Measurements from ENCODE around the gene MSTO1. TPM values are rescaled to one million over a fixed set of nuclear protein-coding genes. Genes with fewer than 3 reads are reported as not detected.
"Not testable (repeated sequence)": the region's sequence is repeated elsewhere in the genome, so short reads cannot be mapped to it uniquely, and the experiment has no call there.

The MSTO1 gene
- total RNA-seq, 3 donors from 2014 or later: 9.6 to 44.2 (median 35.4) TPM

DNA sequence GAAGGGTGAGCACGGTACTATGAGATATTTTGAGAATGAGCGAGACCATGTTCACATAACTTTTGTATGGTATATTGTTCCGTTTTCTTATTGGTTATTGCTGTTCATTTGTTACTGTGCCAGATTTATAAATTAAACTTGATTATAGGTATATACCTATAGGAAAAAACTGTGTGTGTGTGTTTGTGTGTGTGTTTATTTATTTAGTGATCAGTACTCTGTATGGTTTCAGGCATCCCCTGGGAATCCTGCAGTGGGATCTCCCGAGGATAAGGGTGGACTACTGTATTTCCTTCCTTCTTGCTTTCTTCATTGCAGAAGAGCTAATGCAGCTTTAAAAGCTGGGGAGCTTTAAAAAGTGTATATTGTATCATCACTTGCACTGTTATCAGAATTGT, 39.4 kb upstream of the MSTO1 start:
- TF ChIP-seq POLR2AphosphoS5 (IDR thresholded peaks at IDR 0.05) (no peak), POLR2A (IDR thresholded peaks at IDR 0.05) (no peak)
- TF ChIP-seq, protein P1, sequence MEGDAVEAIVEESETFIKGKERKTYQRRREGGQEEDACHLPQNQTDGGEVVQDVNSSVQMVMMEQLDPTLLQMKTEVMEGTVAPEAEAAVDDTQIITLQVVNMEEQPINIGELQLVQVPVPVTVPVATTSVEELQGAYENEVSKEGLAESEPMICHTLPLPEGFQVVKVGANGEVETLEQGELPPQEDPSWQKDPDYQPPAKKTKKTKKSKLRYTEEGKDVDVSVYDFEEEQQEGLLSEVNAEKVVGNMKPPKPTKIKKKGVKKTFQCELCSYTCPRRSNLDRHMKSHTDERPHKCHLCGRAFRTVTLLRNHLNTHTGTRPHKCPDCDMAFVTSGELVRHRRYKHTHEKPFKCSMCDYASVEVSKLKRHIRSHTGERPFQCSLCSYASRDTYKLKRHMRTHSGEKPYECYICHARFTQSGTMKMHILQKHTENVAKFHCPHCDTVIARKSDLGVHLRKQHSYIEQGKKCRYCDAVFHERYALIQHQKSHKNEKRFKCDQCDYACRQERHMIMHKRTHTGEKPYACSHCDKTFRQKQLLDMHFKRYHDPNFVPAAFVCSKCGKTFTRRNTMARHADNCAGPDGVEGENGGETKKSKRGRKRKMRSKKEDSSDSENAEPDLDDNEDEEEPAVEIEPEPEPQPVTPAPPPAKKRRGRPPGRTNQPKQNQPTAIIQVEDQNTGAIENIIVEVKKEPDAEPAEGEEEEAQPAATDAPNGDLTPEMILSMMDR (IDR thresholded peaks at IDR 0.05): no peak
- no peaks in the 10 kb centered on the region for H3K36me3 ChIP-seq
- H3K9me3 ChIP-seq: no peaks in the 10 kb centered on the region
- H3K27me3 ChIP-seq: no peaks in the 10 kb centered on the region
- H3K4me1 ChIP-seq: no peaks in the 10 kb centered on the region
- H3K4me3 ChIP-seq: no peak overlapping the region
- no peak for DNase-seq (ENCODE audit: low spot score in 2 of 2)
- H3K27ac ChIP-seq: no peak overlapping the region
- intact Hi-C loops (cut with DNase I; ENCODE audit: low total_unique reads): no loop called here

DNA sequence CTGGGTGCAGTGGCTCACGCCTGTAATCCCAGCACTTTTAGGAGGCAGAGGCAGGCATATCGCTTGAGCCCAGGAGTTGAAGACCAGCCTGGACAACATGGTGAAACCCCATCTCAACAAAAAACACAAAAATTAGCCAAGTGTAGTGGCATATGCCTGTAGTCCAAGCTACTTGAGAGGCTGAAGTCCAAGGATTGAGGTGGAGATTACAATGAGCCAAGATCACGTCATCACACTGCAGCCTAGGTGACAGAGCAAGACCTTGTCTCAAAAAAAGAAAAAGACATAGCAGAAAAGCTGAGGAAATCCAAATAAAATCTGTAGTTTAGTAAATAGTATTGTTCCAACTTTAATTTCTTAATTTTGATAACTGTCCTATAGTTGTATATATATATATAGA, 35.9 kb upstream of the MSTO1 start:
- no peak for DNase-seq (ENCODE audit: low spot score in 2 of 2)
- intact Hi-C loops (cut with DNase I; ENCODE audit: low total_unique reads): no loop called here

DNA sequence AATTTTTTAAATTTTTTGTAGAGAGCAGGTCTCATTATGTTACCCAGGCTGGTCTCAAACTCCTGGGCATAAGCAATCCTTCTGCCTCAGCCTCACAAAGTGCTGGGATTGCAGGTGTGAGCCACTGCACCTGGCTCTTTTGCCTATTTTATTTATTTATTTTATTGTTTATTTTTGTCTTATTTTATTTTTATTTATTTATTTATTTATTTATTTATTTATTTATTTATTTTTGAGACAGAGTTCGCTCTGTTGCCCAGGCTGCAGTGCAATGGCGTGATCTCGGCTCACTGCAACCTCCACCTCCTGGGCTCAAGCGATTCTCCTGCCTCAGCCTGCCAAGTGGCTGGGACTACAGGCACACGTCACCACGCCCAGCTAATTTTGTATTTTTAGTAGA, 34.4 kb upstream of the MSTO1 start:
- not testable (repeated sequence) for H3K9me3 ChIP-seq

More for the DNA sequence above, 35.9 kb upstream of the MSTO1 start:
- H3K4me3 ChIP-seq: no peak overlapping the region
- no peaks in the 10 kb centered on the region for H3K9me3 ChIP-seq
- H3K4me1 ChIP-seq: no peaks in the 10 kb centered on the region
- H3K27me3 ChIP-seq: no peaks in the 10 kb centered on the region
- no peaks in the 10 kb centered on the region for H3K36me3 ChIP-seq
- H3K27ac ChIP-seq: no peak overlapping the region
- TF ChIP-seq POLR2AphosphoS5 (IDR thresholded peaks at IDR 0.05) (no peak), POLR2A (IDR thresholded peaks at IDR 0.05) (no peak)
- TF ChIP-seq, protein P1 (IDR thresholded peaks at IDR 0.05): no peak

DNA sequence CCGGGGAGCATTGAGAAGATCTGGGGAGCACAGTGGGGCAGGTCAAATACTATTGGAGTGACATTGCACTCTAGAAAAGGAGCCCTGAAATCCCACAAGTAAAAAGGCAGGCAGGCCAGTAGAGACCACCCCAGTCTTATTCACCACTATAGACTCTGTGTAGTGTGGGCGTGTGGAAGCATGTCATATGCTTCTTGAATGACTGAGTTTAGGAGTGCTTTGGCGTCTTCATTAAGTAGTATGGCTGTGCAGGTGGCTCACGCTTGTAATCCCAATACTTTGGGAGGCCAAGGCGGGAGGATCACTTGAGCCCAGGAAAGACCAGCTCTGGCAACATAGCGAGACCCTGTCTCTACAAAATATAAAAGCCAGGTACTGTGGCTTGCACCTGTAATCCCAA, 26.2 kb upstream of the MSTO1 start:
- H3K4me3 ChIP-seq; DNase-seq (ENCODE audit: low spot score in 2 of 2); H3K9me3 ChIP-seq; H3K27ac ChIP-seq; H3K4me1 ChIP-seq; H3K36me3 ChIP-seq; intact Hi-C loops (cut with DNase I; ENCODE audit: low total_unique reads); H3K27me3 ChIP-seq: not testable (repeated sequence)

More for the DNA sequence above, 34.4 kb upstream of the MSTO1 start:
- H3K4me1 ChIP-seq; H3K4me3 ChIP-seq; intact Hi-C loops (cut with DNase I; ENCODE audit: low total_unique reads); DNase-seq (ENCODE audit: low spot score in 2 of 2); H3K27me3 ChIP-seq; H3K36me3 ChIP-seq; H3K27ac ChIP-seq: not testable (repeated sequence)

DNA sequence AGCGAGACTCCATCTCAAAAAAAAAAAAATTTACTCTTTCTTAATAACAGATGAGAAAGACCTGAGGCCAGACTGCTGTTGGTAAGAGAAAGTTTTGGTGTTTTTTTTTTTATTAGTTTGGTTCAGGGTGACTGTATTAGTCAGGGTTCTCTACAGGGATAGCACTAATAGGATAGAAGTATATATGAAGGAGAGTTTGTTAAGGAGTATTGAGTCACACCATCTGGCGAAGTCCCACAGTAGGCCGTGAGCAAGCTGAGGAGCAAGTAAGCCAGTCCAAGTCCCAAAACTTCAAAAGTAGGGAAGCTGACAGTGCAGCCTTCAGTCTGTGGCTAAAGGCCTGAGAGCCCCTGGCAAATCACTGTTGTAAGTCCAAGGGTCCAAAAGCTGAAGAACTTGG, 20.7 kb upstream of the MSTO1 start:
- H3K4me1 ChIP-seq; H3K27ac ChIP-seq; H3K9me3 ChIP-seq; H3K36me3 ChIP-seq; H3K27me3 ChIP-seq; H3K4me3 ChIP-seq; DNase-seq (ENCODE audit: low spot score in 2 of 2); intact Hi-C loops (cut with DNase I; ENCODE audit: low total_unique reads): not testable (repeated sequence)

DNA sequence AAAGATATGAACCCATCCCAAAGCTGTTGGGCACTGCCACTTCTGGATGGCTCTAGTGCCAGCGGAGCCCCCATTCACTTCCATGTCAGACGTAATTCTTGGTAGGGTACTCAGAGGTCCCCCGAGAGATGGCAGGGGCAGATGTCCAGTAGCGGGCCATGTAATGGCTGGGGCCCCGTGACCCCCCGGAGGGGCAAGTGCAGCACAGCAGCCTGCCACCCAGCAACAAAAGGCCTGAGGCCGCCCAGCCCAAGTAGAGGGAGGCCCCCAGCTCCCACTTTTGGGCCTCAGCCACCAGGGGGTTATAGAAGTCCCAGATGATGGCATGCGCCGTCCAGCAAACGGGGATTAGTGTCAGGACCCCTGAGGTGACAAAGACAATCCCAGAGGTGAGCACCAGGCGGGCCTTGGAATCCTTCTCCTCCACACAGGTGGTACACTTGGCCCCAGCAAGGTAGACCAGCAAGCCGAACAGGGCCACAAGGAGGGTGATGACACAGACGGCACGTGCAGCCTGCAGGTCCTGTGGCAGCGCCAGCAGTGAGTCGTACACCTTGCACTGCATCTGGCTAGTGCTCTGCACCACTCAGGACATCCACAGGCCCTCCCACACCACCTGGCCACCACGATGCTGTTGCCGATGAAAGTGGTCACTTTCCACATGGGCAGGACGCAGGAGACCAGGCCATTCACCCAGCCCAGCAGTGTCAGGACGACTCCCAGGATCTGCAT, 19.3 kb upstream of the MSTO1 start:
- DNase-seq (ENCODE audit: low spot score in 2 of 2); H3K36me3 ChIP-seq; H3K27ac ChIP-seq; H3K9me3 ChIP-seq; H3K27me3 ChIP-seq; H3K4me1 ChIP-seq; H3K4me3 ChIP-seq; intact Hi-C loops (cut with DNase I; ENCODE audit: low total_unique reads): not testable (repeated sequence)

DNA sequence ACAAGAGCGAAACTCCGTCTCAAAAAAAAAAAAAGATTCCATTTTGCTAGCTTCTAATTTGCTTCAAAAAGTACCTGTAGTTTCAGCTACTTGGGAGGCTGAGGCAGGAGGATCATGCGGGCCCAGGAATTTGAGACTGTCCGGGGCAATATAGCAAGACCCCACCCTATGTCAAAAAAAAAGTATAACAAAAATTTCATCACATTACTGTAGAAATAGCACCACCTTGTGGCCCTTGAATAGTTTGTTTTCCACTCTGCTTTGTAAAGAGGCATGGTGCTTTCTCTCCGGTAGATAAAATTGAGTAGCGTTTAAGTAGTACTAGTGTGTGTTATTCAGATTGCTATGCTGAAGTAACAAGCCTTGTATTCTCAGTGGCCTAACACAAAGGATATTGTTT, 18.2 kb upstream of the MSTO1 start:
- TF ChIP-seq, protein P1 (IDR thresholded peaks at IDR 0.05): peak; percentile 20 to 51 (median 30)
- no peak for TF ChIP-seq POLR2AphosphoS5 (IDR thresholded peaks at IDR 0.05)
- DNase-seq (ENCODE audit: low spot score in 2 of 2): no peak
- no peaks in the 10 kb centered on the region for H3K4me1 ChIP-seq
- H3K27ac ChIP-seq: no peak overlapping the region
- H3K36me3 ChIP-seq: no peaks in the 10 kb centered on the region
- intact Hi-C loops (cut with DNase I; ENCODE audit: low total_unique reads): no loop called here
- H3K4me3 ChIP-seq: no peak overlapping the region
- H3K27me3 ChIP-seq: no peaks in the 10 kb centered on the region
- no peaks in the 10 kb centered on the region for H3K9me3 ChIP-seq

DNA sequence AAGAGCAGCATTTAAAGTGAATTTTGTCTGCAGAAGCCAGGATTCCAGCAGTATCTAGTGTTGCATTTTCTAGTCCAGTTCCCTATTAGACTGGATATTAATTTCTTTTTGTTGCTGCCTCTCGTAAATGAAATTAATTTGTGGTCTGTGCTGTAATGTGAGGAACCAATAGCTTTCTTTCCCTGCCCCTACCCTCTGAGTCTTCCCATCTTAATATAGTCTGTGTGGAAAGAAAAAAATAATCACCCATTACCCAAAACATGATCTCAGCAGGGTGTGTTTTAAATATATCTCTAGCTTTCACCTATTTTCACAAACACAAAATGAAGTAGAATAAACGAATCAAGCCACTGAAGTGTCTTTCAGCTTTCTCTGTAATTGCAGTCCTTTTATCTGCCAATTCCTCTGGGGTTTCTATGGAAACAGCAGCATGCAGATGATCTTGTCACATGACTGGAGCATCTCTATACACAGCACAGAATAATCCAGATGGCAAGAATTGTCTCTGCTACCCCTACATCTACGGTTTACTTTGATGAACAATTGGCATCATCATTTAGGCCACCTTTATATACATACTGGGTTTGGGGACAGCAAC, 14.0 kb upstream of the MSTO1 start:
- intact Hi-C loops (cut with DNase I; ENCODE audit: low total_unique reads): not testable (repeated sequence)

More for the DNA sequence above, 14.0 kb upstream of the MSTO1 start:
- not testable (repeated sequence) for H3K27me3 ChIP-seq; H3K36me3 ChIP-seq; H3K27ac ChIP-seq; DNase-seq (ENCODE audit: low spot score in 2 of 2); H3K4me3 ChIP-seq; H3K9me3 ChIP-seq; H3K4me1 ChIP-seq
